C4-2B (cell line): Measurements from ENCODE around the gene ZNF385B.

Source experiments
- CTCF ChIP-seq: fragments of 450-650 bp; conservative IDR thresholded peaks from 2 replicates; pipeline ENCODE4 v1.5.1; 2017; ENCODE audit warnings: mild to moderate bottlenecking
- ZFX ChIP-seq: fragments of 450-650 bp; IDR thresholded peaks from 2 replicates; pipeline ENCODE4 v1.6.1; 2017

GRCh38 chr2:179594268-179595112 lies 266.9 kb downstream of the ZNF385B start:
- TF ChIP-seq CTCF = no peak
- no peak for TF ChIP-seq ZFX
